NCI-H1092 treated with DMSO at 0.1 percent for 48 hours (cell line): ENCODE measurements around the gene CCDC185.
"Not testable (repeated sequence)": the region's sequence is repeated elsewhere in the genome, so short reads cannot be mapped to it uniquely, and the experiment has no call there.

Experiments used
- DNase-seq: peaks from one replicate; lab custom pipeline; 2025; lab: John Stamatoyannopoulos, UW

The CCDC185 gene

GRCh38 chr1:223394706-223395105 lies 1.5 kb downstream of the CCDC185 start:
- DNase-seq = no peak

GRCh38 chr1:223399393-223399792 lies 6.2 kb downstream of the CCDC185 start:
- not testable (repeated sequence) for DNase-seq

DNA sequence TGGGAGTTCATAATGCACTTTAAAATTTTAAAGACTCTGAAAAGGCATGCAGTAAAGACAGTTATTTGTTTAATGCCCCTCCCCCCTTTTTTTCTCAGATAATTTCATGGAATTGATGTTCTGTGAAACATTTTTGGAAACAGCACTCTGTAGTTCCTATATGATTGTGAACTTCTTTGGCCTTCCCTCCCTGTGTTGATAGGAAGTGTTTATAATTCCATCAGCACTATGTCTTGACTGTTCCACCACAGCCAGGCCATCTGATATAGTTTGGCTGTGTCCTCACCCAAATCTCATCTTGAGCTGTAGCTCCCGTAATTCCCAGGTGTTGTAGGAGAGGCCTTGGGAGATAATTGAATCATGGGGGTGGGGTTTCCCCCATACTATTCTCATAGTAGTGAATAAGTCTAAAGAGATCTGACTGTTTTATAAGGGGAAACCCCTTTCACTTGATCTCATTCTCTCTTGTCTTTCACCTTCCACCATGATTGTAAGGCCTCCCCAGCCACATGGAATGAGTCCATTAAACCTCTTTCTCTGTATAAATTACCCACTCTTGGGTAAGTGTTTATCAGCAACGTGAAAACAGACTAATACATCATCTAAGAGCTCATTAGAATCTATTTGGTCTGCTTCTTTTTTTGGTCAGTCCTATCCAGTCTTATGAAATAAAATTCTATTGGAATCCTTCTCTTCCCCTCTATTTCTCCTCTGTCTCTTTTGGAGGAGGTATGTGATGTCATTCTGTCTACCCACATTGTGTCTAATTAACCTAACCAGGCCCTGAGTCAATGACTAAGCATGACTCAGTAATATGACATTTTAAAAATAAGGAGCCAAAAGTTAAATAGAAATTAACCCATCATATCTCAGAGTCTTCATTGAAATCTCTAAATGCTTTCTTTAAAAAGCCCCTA lies 8.9 kb downstream of the CCDC185 start:
- no peak for DNase-seq

DNA sequence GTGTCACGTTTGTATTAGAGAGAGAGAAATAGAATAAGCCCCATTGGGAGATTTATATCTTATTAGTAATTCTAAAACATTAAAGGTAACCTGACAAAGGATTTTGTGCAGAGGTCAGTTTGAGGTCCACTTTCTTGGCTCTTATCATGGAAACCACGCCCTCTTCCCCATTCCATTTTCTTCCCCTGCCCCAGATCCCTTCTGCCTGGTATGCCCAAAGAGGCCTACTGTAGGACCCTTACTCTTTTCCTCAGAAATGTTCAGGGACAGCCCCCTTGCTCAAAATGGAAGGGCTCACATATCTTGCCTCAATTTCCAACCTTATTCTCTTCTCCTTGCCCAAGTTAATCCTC lies 9.6 kb downstream of the CCDC185 start:
- no peak for DNase-seq

DNA sequence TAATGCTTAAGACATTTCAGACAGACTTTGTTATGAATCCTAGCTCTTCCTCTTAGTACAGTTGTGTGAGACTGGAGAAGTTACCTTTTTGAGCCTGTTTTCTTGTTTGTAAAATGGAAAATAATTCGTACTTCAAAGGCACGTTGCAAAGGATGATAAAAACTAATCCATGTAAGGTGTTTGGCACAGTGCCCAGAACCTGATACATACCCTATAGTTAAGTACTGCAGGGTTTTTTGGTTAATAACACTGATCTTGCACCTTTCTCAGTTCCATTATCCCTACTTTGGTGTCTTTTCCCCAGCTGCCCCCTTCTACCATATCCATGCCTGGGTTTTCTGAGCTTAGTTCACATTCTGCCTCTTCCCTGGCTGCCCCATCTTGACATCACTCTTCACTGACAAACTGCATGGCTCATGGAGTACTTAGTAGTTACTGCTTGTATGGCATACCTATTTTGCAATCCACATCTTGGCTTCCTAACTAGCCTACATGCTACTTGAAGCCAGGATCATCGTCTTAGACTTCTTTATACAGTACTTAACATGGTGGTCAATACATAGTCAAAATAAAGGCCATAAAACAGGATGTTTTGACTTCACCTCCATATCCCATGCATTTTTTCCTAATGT lies 10.1 kb downstream of the CCDC185 start:
- no peak for DNase-seq

GRCh38 chr1:223405507-223405906 lies 12.3 kb downstream of the CCDC185 start:
- no peak for DNase-seq

GRCh38 chr1:223410036-223410435 lies 16.8 kb downstream of the CCDC185 start:
- DNase-seq = no peak

DNA sequence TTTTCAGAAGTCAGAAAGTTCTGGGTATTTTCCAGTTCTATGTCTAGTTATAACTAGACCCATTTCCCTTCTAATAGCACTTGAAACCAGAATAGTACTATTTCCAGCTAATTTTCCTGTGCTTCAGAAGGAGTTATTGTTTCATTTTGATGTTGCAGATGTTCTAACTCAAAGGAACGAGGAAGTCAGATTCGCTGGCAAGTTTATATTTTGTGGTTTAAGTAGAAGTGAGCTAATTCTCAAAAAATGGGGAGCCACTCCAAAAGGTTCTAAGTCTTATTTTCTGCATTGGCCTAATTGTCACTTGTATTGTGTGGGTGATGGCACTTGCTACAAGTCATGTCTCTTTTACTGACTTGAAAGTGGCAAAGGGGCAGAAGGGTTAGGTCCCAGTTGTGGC lies 18.1 kb downstream of the CCDC185 start:
- no peak for DNase-seq

GRCh38 chr1:223411710-223412109 lies 18.5 kb downstream of the CCDC185 start:
- no peak for DNase-seq

DNA sequence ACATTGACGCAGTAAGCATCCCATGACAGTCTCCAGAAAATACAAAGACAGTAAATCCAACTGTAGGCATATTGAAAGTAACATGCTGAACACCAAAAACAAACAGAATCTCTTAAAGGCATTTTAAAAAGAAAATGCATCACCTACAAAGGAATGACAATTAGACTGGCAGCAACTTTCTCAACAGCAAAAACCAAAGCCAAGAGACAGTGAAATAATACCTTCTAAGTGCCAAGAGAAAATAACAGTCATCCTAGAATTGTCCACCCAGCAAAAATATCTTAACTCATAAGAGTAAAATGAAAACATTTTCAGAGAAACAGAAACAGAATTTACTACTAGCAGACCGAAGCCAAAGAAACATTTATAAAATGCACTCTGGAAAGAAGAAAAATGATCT lies 20.0 kb downstream of the CCDC185 start:
- DNase-seq = no peak

DNA sequence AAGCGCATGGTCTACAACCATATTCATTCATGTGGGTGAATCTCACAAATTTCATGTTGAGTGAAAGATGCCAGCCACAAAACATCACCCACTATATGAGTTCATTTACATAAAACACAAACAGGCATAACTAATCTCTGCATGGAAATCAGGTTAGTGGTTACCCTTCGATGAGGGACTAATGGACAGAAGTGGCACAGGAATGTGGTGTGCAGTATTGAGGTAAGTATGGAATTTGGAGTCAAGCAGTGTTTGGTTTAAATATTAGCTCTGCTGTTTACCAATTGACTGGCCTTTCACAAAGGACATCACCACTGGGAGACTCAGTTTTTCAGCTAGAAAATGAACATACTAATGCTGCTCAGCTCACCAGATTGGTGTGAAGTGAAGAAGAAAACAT lies 24.2 kb downstream of the CCDC185 start:
- DNase-seq = no peak

DNA sequence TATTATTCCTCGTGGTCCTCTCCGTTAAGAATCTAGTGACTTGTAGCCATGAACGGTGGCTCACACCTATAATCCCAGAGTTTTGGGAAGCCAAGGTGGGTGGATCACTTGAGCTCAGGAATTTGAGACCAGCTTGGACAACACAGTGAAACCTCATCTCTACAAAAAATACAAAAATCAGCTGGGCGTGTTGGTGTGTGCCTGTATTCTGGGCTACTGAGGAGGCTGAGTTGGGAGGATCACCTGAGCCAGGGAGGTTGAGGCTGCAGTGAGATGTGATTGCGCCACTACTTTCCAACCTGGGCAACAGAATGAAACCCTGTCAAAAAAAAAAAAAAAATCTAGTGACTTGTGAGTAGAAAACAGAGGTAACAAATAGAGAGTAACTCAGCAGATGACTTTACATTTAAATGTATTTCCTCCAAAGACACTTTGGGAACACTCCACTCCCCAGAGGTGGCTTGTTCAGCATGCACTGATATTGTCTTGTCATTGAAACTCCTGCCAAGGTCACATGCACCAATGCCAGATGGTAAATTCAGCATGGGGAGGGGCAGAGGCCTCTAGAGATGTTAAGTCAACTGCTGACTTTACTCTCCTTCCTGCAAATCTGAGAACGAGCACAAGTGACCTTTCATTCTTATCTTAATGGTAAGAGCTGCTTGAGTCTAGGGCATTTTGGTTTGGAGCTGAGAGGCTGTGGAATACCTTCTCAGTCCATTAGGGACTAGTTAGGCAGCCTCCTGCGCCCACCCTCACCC lies 24.9 kb downstream of the CCDC185 start:
- DNase-seq = no peak

- no peak for DNase-seq
Measured at GRCh38 chr1:223419115-223419514, 25.9 kb downstream of the CCDC185 start.

DNA sequence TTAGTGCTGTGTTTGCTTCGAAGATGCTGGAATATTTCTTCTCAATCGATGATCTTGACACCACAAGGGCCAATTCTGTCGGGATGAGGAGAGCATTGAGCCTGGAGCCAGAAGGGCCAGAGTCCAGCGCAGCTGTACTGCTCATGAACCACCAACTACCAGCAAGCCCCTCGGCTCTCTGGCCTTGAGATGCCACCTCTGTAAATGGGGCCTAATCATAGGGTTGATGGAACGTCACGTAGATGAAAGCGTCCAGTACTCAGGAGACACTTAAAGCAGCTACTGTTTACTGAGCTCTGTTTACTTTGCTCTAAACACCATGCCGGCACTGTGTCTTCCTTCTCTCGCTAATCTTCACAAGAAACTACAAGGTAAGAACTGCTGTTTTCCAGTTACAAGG lies 26.3 kb downstream of the CCDC185 start:
- no peak for DNase-seq

DNA sequence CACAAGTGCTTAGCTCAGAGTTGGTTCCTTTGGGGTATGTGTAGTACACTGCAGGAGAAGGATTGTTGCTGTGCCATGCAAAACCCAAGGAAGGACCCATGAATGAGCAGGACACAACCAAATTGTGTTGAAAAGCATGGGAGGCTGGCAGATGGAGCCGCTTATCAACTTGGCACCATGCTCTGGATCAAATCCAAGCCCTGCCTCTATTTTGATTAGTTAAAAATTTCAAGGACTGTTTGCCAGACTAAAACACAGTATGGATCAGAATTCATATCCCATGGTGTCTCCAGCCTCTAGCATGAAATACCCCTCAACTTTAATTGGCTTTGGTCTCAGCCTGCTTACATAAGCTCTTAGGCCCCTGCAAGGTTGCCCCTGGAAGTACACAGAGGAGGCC lies 27.8 kb downstream of the CCDC185 start:
- peak; percentile 35 for DNase-seq

- no peak for DNase-seq
Measured at GRCh38 chr1:223421676-223422075, 28.5 kb downstream of the CCDC185 start.

DNA sequence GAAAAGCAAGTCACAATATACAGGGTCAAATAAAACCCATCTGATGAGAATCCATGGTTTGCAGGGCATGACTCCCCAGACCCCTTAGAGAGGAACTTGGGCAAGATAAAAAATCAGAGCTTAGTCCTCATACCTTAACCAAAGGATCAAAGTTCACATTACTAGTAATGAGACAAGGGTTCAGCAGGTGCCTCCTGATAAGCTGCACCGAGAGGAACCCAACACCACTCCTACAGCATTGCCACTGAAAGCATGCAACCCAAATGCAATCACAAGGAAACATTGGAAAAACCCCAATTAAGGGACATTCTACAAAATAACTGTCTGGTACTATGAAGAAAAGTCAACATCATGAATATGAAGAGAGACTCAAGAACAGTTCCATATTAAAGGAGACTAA lies 29.7 kb downstream of the CCDC185 start:
- no peak for DNase-seq

DNA sequence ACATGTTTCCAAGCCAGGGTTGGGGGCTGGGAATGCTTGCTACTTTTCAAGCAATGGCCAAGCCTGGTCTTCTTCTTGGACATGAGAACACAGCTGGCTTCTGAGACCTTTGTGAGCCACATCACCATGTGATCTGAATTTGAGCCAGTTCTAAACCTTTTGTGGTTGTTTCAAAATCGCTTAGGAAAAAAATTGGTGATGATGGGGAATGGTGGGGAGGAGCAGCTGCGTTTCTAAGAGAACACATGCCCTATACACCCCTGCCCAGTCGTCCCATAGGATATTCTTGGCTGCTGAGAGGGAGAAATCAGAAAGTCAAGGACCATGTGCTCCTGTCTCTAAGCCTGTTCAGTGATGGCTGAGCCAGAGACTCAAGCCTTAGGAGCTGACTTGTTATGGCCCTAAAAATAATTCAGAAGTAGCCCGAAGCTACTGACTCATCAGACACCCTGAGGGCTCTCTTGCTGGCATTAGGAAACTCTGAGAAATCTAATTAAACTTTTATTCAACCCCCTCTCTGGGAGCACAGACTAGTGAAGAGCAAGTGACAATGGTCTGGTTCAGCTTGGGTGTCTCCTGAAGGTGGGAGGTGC lies 30.5 kb downstream of the CCDC185 start:
- no peak for DNase-seq

- no peak for DNase-seq
Measured at GRCh38 chr1:223425550-223425949, 32.3 kb downstream of the CCDC185 start.

DNA sequence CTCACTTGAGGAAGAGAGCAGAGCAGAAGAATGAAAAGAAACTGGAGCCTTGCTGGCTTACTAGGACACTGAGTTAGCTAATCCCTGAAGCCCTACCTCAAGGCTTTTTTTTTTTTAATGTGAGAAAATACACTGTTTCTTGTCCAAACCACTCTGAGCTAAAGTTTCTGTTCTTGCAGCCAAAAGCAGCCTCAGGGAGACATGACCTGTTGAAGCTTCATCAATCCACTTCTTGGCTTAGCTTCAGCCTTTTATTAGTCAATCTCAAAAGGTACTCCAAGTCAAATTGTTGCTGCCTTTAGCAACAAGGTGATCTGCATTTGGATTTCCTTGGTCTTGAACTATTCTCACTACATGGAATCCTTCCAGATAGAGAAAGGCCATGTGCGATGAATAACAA lies 33.7 kb downstream of the CCDC185 start:
- DNase-seq = no peak

- DNase-seq = no peak
Measured at GRCh38 chr1:223429313-223429731, 36.1 kb downstream of the CCDC185 start.

- DNase-seq = no peak
Measured at GRCh38 chr1:223429821-223430220, 36.6 kb downstream of the CCDC185 start.
